HCT116 (cell line): ENCODE results near the gene HCN3. TPM values are rescaled to one million over a fixed set of nuclear protein-coding genes. Genes with fewer than 3 reads are reported as not detected.

ENCODE experiments used
- ATAC-seq: fragments of 200-7000 bp; cut with Tn5 transposase; 2 replicates; pipeline ENCODE4 v1.9.1; 2020; ENCODE audit warnings: mild to moderate bottlenecking, moderate library complexity
- BruUV-seq: library from RNA; stranded (reverse); fragments of 400-500 nt; replicated peaks from 2 replicates; lab custom pipeline; 2021; lab: Mats Ljungman, UMichigan
- CTCF ChIA-PET: fragments of 300-600 bp; sonication (Branson Sonifier 250); formaldehyde crosslinking; loops from one replicate; lab custom pipeline; 2021; ENCODE audit warnings: antibody characterized with exemption; lab: Charles Lee
- POLR2A ChIA-PET: fragments of 300-600, 350-600 bp; sonication (Branson Sonifier 250); formaldehyde crosslinking; loops from one replicate; lab custom pipeline; 2021; ENCODE audit warnings: antibody characterized with exemption; lab: Charles Lee
- RAD21 ChIA-PET, 2 experiments: fragments of 300-600 bp; sonication (Branson Sonifier 250); formaldehyde crosslinking; loops; one replicate each; lab custom pipeline; 2023; ENCODE audit warnings: low total read pairs in 2 of 2; ENCODE audit not compliant: uncharacterized antibody in 2 of 2, unreplicated experiment in 2 of 2, low non-redundant PET in 1 of 2; lab: Charles Lee
- DNase-seq: peaks from one replicate; pipeline ENCODE4 v3.0.0-alpha.2; 2010; ENCODE audit warnings: low read depth, low spot score
- H2AFZ ChIP-seq: fragments of 200-600 bp; shearing (Covaris generic), sonication (generic); 2 replicates; pipeline ENCODE4 v1.6.1; 2017; ENCODE audit warnings: low read depth, mixed run types, mixed read lengths, antibody characterized with exemption, low read length; ENCODE audit not compliant: poor library complexity, severe bottlenecking
- H3K27ac ChIP-seq: 2 replicates; pipeline ENCODE4 v1.5.1; 2012; ENCODE audit warnings: low read depth, low read length
- H3K27me3 ChIP-seq: fragments of 200-600 bp; sonication (generic); 2 replicates; pipeline ENCODE4 v1.6.1; 2016; ENCODE audit warnings: mixed run types, low read length, mixed read lengths; ENCODE audit not compliant: insufficient read depth
- H3K36me3 ChIP-seq, 2 experiments: fragments of 200-500 bp in 1 of 2; fragments of 200-600 bp in 1 of 2; sonication (Bioruptor generic) in 1 of 2; sonication (generic) in 1 of 2; 2 replicates each; pipeline versions ENCODE4 v1.5.1 to v1.6.1; 2014 to 2016; ENCODE audit warnings: low read length in 2 of 2, inconsistent platforms in 1 of 2, mixed read lengths in 1 of 2, mixed run types in 1 of 2; ENCODE audit not compliant: insufficient read depth in 2 of 2, control insufficient read depth in 1 of 2
- H3K4me1 ChIP-seq, 2 experiments: fragments of 200-600 bp in 1 of 2; sonication (generic) in 1 of 2; 2 replicates each; pipeline versions ENCODE4 v1.5.1 to v1.6.1; 2012 to 2017; ENCODE audit warnings: low read length in 2 of 2, inconsistent platforms in 1 of 2, mild to moderate bottlenecking in 1 of 2, mixed read lengths in 1 of 2, mixed run types in 1 of 2, moderate library complexity in 1 of 2; ENCODE audit not compliant: insufficient read depth in 2 of 2, control insufficient read depth in 1 of 2
- H3K4me2 ChIP-seq: fragments of 200-600 bp; sonication (generic); 2 replicates; pipeline ENCODE4 v1.6.1; 2017; ENCODE audit warnings: mixed run types, low read length, mixed read lengths
- H3K4me3 ChIP-seq, 2 experiments: fragments of 200-600 bp in 1 of 2; sonication (generic) in 1 of 2; replicated peaks in 1 of 2; 2 replicates each; pipeline ENCODE4 v1.5.1; 2011 to 2016; ENCODE audit warnings: low read length in 2 of 2, control low read depth in 1 of 2, low read depth in 1 of 2, mild to moderate bottlenecking in 1 of 2, mixed read lengths in 1 of 2, mixed run types in 1 of 2
- H3K79me2 ChIP-seq: fragments of 200-600 bp; sonication (generic); 2 replicates; pipeline ENCODE4 v1.6.1; 2017; ENCODE audit warnings: mild to moderate bottlenecking, mixed run types, low read length, moderate library complexity, mixed read lengths; ENCODE audit not compliant: insufficient read depth
- H3K9ac ChIP-seq: fragments of 200-600 bp; sonication (generic); 2 replicates; pipeline ENCODE4 v1.6.1; 2016; ENCODE audit warnings: low read length, mixed read lengths
- H3K9me2 ChIP-seq: fragments of 200-600 bp; sonication (generic), shearing (Covaris generic); 2 replicates; pipeline ENCODE4 v1.6.1; 2017; ENCODE audit warnings: mixed run types, mild to moderate bottlenecking, moderate library complexity; ENCODE audit not compliant: insufficient read depth
- H3K9me3 ChIP-seq, 2 experiments: fragments of 200-500 bp in 1 of 2; fragments of 200-600 bp in 1 of 2; sonication (Bioruptor generic) in 1 of 2; sonication (generic) in 1 of 2; 2 replicates each; pipeline ENCODE4 v1.6.1; 2014 to 2017; ENCODE audit warnings: low read length in 2 of 2, mixed read lengths in 2 of 2, inconsistent platforms in 1 of 2, low read depth in 1 of 2, mild to moderate bottlenecking in 1 of 2, mixed run types in 1 of 2, moderate library complexity in 1 of 2; ENCODE audit not compliant: control insufficient read depth in 1 of 2, insufficient read depth in 1 of 2
- H4K20me1 ChIP-seq: fragments of 200-600 bp; sonication (generic), shearing (Covaris generic); 2 replicates; pipeline ENCODE4 v1.6.1; 2017; ENCODE audit warnings: mixed run types, mild to moderate bottlenecking, moderate library complexity; ENCODE audit not compliant: insufficient read depth
- CBX3 ChIP-seq: IDR thresholded peaks from 2 replicates; pipeline ENCODE4 v1.6.1; 2012; ENCODE audit warnings: low read depth
- CEBPB ChIP-seq: IDR thresholded peaks from 2 replicates; pipeline ENCODE4 v1.6.1; 2012; ENCODE audit warnings: low read depth
- CTCF ChIP-seq, 3 experiments: fragments of 200-600 bp in 1 of 3; sonication (generic) in 1 of 3; IDR thresholded peaks in 2 of 3; conservative IDR thresholded peaks in 1 of 3; 2 replicates each; pipeline ENCODE4 v1.5.1; 2012 to 2017; ENCODE audit warnings: low read depth in 2 of 3, low read length in 2 of 3, antibody characterized with exemption in 1 of 3, borderline replicate concordance in 1 of 3, control low read depth in 1 of 3, mild to moderate bottlenecking in 1 of 3, mixed read lengths in 1 of 3, mixed run types in 1 of 3, moderate library complexity in 1 of 3; ENCODE audit not compliant: insufficient read depth in 1 of 3
- EGR1 ChIP-seq: IDR thresholded peaks from 2 replicates; pipeline ENCODE4 v1.6.1; 2012; ENCODE audit warnings: low read depth
- JUND ChIP-seq: IDR thresholded peaks from 2 replicates; pipeline ENCODE4 v1.6.1; 2012
- MAX ChIP-seq: IDR thresholded peaks from 2 replicates; pipeline ENCODE4 v1.6.1; 2012
- POLR2A ChIP-seq: IDR thresholded peaks from 2 replicates; pipeline ENCODE4 v1.7.0; 2011; ENCODE audit warnings: borderline replicate concordance; ENCODE audit not compliant: insufficient read depth, insufficient read length; ENCODE audit errors: extremely low read depth
- POLR2AphosphoS5 ChIP-seq: IDR thresholded peaks from 2 replicates; pipeline ENCODE4 v1.6.1; 2011; ENCODE audit warnings: mild to moderate bottlenecking, low read depth, low read length, moderate library complexity
- REST ChIP-seq: IDR thresholded peaks from 2 replicates; pipeline ENCODE4 v1.6.1; 2012; ENCODE audit warnings: low read depth
- SIN3A ChIP-seq: IDR thresholded peaks from 2 replicates; pipeline ENCODE4 v1.6.1; 2012; ENCODE audit warnings: low read depth
- SP1 ChIP-seq: IDR thresholded peaks from 2 replicates; pipeline ENCODE4 v1.6.1; 2012; ENCODE audit warnings: low read depth
- SRF ChIP-seq: IDR thresholded peaks from 2 replicates; pipeline ENCODE4 v1.6.1; 2012; ENCODE audit warnings: low read depth
- ZNF274 ChIP-seq: fragments of 200-500 bp; sonication (Bioruptor generic); IDR thresholded peaks from 2 replicates; pipeline ENCODE4 v1.6.1; 2014; ENCODE audit warnings: mild to moderate bottlenecking, low read depth, low read length, inconsistent platforms
- intact Hi-C: fragments of 100-400 bp; cut with micrococcal nuclease; formaldehyde crosslinking; loops from 2 replicates; pipeline ENCODE4 v1.10.0; 2022
- total RNA-seq: library from RNA; stranded (reverse); gene quantifications from one replicate; pipeline ENCODE4 v1.2.1, GENCODE V29; 2021; ENCODE audit not compliant: unreplicated experiment

Gene HCN3
- total RNA-seq, 1 experiment from 2014 or later = 8.5 TPM

- peaks cover 4 to 9% of the 10 kb centered on the region in 2 experiments; a peak in 3 of 4 replicates for H3K4me1 ChIP-seq
- ATAC-seq = no peak
- peaks cover 49% of the 10 kb centered on the region for H3K79me2 ChIP-seq
- no peak for DNase-seq
- peaks cover 55 to 67% of the 10 kb centered on the region in 2 experiments for H3K36me3 ChIP-seq
- H3K9me3 ChIP-seq = no peaks in the 10 kb centered on the region
- no peak overlapping the region for H2AFZ ChIP-seq
- no peak for TF ChIP-seq CTCF (IDR thresholded peaks at IDR 0.05 in 2 of 3, conservative IDR thresholded peaks at IDR 0.05 in 1 of 3; ENCODE audit: borderline replicate concordance in 1 of 3, insufficient read depth in 1 of 3, low read depth in 2 of 3, low read length in 2 of 3)
- TF ChIP-seq POLR2AphosphoS5 = no peak
- TF ChIP-seq SP1 = no peak
- TF ChIP-seq, all 23 proteins: peak for 0
- ChIA-PET RAD21 (no interaction called here), POLR2A (no interaction called here), CTCF (no interaction called here)
- no peak overlapping the region for H3K4me3 ChIP-seq
- H3K27me3 ChIP-seq = no peaks in the 10 kb centered on the region
- intact Hi-C loops = no loop called here
- no peak overlapping the region for H3K4me2 ChIP-seq
- H4K20me1 ChIP-seq = no peaks in the 10 kb centered on the region
- BruUV-seq = no TSS peak
- H3K27ac ChIP-seq = no peak overlapping the region
- no peaks in the 10 kb centered on the region for H3K9me2 ChIP-seq
- no peak overlapping the region for H3K9ac ChIP-seq
Observed at GRCh38 chr1:155268630-155269029, 8.6 kb upstream of the HCN3 start.

GRCh38 chr1:155269381-155269780, 7.9 kb upstream of the HCN3 start:
- ChIA-PET RAD21 (no interaction called here), POLR2A (no interaction called here), CTCF (no interaction called here)
- Histone ChIP-seq H3K4me2 (no peak overlapping the region), H3K9me3 (no peaks in the 10 kb centered on the region), H3K9me2 (no peaks in the 10 kb centered on the region), H3K4me1 (peaks cover 8 to 16% of the 10 kb centered on the region in 2 experiments), H3K36me3 (peaks cover 51 to 59% of the 10 kb centered on the region in 2 experiments), H3K27ac (no peak overlapping the region), H3K9ac (no peak overlapping the region), H3K79me2 (peaks cover 52% of the 10 kb centered on the region), H3K4me3 (no peak overlapping the region), H4K20me1 (no peaks in the 10 kb centered on the region), H3K27me3 (no peaks in the 10 kb centered on the region), H2AFZ (no peak overlapping the region)
- ATAC-seq = no peak
- TF ChIP-seq EGR1 (no peak), JUND (no peak), CEBPB (no peak), REST (no peak), SRF (no peak), MAX (no peak), POLR2AphosphoS5 (no peak), POLR2A (no peak), SIN3A (no peak), CBX3 (no peak), CTCF (IDR thresholded peaks at IDR 0.05 in 2 of 3, conservative IDR thresholded peaks at IDR 0.05 in 1 of 3; ENCODE audit: borderline replicate concordance in 1 of 3, insufficient read depth in 1 of 3, low read depth in 2 of 3, low read length in 2 of 3) (no peak), ZNF274 (no peak)
- intact Hi-C loops = no loop called here
- no TSS peak for BruUV-seq
- DNase-seq = no peak
